ENCODE data around the gene STUB1. TPM values are rescaled to one million over a fixed set of nuclear protein-coding genes. Genes with fewer than 3 reads are reported as not detected.

STUB1 gene
- total RNA-seq, 1 experiment from 2014 or later, result 102 TPM

DNA sequence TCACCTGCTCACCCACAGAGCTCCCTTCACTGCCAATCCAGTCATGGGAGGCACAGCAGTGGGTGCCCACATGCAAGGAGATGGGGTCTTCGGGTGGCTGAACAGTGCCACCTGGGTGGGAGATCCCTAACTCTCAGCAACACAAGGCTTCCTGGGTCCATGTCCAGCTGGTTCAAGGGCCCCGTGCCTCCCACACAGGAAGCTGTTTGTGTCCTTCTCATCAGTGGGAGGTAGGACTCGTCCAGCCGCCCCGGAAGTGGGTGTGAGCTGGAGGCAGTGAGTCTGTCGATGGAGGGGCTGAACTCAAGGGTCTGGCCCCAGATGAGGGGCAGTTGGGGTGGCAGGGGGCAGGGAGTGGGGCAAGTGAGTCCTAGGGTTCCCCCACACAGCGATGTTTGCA is 23.8 kb downstream of the STUB1 start:
- no peak overlapping the region for H3K4me2 ChIP-seq (ENCODE audit: insufficient read depth, insufficient read length, low read length)
- peaks cover 0 to 2% of the 10 kb centered on the region in 2 experiments; a peak in 1 of 5 replicates for H3K9me3 Mint-ChIP-seq

More for the DNA sequence above, 23.8 kb downstream of the STUB1 start:
- H2AK5ac ChIP-seq (ENCODE audit: insufficient read length, low read length), result no peak overlapping the region
- TF ChIP-seq, protein P1, sequence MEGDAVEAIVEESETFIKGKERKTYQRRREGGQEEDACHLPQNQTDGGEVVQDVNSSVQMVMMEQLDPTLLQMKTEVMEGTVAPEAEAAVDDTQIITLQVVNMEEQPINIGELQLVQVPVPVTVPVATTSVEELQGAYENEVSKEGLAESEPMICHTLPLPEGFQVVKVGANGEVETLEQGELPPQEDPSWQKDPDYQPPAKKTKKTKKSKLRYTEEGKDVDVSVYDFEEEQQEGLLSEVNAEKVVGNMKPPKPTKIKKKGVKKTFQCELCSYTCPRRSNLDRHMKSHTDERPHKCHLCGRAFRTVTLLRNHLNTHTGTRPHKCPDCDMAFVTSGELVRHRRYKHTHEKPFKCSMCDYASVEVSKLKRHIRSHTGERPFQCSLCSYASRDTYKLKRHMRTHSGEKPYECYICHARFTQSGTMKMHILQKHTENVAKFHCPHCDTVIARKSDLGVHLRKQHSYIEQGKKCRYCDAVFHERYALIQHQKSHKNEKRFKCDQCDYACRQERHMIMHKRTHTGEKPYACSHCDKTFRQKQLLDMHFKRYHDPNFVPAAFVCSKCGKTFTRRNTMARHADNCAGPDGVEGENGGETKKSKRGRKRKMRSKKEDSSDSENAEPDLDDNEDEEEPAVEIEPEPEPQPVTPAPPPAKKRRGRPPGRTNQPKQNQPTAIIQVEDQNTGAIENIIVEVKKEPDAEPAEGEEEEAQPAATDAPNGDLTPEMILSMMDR (conservative IDR thresholded peaks at IDR 0.05), result no peak
- Mint-ChIP-seq H3K36me3 (ENCODE audit: insufficient read depth in 1 of 3, low read depth in 3 of 3) (peaks cover 0 to 3% (median 0%) of the 10 kb centered on the region in 3 experiments; a peak in 2 of 7 replicates), H3K4me1 (peaks cover 0 to 7% of the 10 kb centered on the region in 2 experiments; a peak in 1 of 4 replicates), H3K4me3 (no peak overlapping the region; a peak in 1 of 5 replicates), H3K27me3 (ENCODE audit: low read depth) (peaks cover 88% of the 10 kb centered on the region), H3K27ac (no peak overlapping the region)
- no peak overlapping the region for H2BK5ac ChIP-seq (ENCODE audit: insufficient read length, low read length)
- no peak overlapping the region for H3K56ac ChIP-seq (ENCODE audit: insufficient read length, low read depth, low read length)
- no peak overlapping the region for H4K8ac ChIP-seq (replicated peaks; ENCODE audit: insufficient read length, low read depth, low read length)
- no peak overlapping the region for H3T11ph ChIP-seq (ENCODE audit: low read length)
- H2BK12ac ChIP-seq (ENCODE audit: insufficient read length, low read depth, low read length), result no peak overlapping the region
- no CpG with 5 or more reads among the region's 7 CpGs for WGBS (ENCODE audit: extremely low coverage, insufficient read length, low lambda C conversion rate)
- no peak overlapping the region for H3K18ac ChIP-seq (ENCODE audit: insufficient read length, low read depth, low read length)
- no peak overlapping the region for H3K9ac ChIP-seq (ENCODE audit: extremely low read depth, insufficient read length, low read length)
- no peak overlapping the region for H3K23ac ChIP-seq (ENCODE audit: insufficient read length, low read depth, low read length)
- H3K14ac ChIP-seq (ENCODE audit: insufficient read depth, low read length), result no peak overlapping the region
- no peaks in the 10 kb centered on the region for H3K79me2 ChIP-seq (ENCODE audit: insufficient read depth, low read length)
- no peak for DNase-seq
- H3K4me1 ChIP-seq (ENCODE audit: insufficient read depth, low read length), result no peaks in the 10 kb centered on the region
- H3K79me1 ChIP-seq (ENCODE audit: insufficient read depth, low read depth, low read length, poor library complexity, severe bottlenecking), result no peaks in the 10 kb centered on the region
- no peak overlapping the region for H2BK120ac ChIP-seq (ENCODE audit: low read depth, low read length, poor library complexity, severe bottlenecking)
- peaks cover 4% of the 10 kb centered on the region for H3K23me2 ChIP-seq (ENCODE audit: insufficient read length, low read depth, low read length, poor library complexity, severe bottlenecking)
- H4K91ac ChIP-seq (ENCODE audit: insufficient read length, low read depth, low read length), result no peak overlapping the region
- H2BK20ac ChIP-seq (ENCODE audit: low read depth, low read length, poor library complexity, severe bottlenecking), result no peak overlapping the region
- H2BK15ac ChIP-seq (ENCODE audit: low read depth, low read length), result no peak overlapping the region
- no peak overlapping the region for H2AFZ ChIP-seq (ENCODE audit: low read length)
- H3K9me3 ChIP-seq (ENCODE audit: control insufficient read depth, low read depth, low read length), result no peaks in the 10 kb centered on the region
- H3K27ac ChIP-seq (ENCODE audit: insufficient read length, low read depth, low read length), result no peak overlapping the region
- H4K5ac ChIP-seq (ENCODE audit: insufficient read length, low read depth, low read length), result no peak overlapping the region
- peaks cover 59% of the 10 kb centered on the region for H3K27me3 ChIP-seq (ENCODE audit: insufficient read depth, low read length)
- no peaks in the 10 kb centered on the region for H4K20me1 ChIP-seq (ENCODE audit: control insufficient read depth, insufficient read depth, insufficient read length)
- H3K4ac ChIP-seq (ENCODE audit: low read depth, low read length), result no peak overlapping the region

Data from H9 (cell line).